HG02938 (cell line): ENCODE results near the gene PSMB7.
A peak's percentile ranks its signal among the peaks of the same experiment; 100 is the strongest.

ENCODE experiments used
- ATAC-seq: cut with Tn5 transposase; IDR thresholded peaks from one replicate; pipeline ENCODE4 v1.9.1; 2021; ENCODE audit warnings: mild to moderate bottlenecking, moderate library complexity; ENCODE audit not compliant: unreplicated experiment

The PSMB7 gene

DNA sequence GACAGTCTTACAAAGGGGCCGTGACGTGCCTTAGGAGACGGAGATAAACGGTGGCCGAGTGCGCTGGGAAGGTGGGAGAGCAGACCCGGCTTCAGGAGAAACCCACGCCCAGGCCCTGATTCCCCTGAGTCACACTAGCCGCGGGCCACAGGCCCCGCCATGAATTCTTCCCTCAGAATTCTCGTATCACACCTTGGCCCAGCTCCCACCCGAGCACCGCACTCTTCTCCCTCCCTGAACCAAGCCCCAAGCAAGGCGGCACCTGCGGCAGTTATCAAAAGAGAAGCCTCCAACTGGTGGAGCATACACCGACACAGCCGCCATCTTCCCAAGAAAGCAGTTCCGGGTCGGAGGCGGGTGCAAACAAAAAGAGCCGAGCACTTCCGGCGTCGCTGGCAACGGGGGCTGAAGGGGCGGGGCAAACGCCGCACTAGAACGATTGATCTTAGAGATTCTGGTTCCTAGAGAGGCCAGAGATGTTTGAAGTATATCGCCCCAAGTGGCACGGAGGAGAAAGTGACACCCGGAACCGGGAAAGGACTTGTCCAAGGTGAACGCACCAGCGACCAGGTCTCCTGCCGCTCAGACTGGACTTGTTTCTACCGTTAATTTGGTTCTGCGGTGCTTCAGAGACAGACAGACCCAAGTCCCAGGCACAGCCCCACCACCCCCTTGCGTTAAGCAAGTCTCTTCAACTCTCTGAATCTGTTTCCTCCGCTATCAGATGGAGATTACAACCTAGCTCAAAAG lies at the start of gene PSMB7:
TSS of gene PSMB7 (minus strand) at position 341 of the 750 bp plus-strand sequence. CDS start at position 324, 17 bp downstream.
- ATAC-seq: peak; percentile 80

DNA sequence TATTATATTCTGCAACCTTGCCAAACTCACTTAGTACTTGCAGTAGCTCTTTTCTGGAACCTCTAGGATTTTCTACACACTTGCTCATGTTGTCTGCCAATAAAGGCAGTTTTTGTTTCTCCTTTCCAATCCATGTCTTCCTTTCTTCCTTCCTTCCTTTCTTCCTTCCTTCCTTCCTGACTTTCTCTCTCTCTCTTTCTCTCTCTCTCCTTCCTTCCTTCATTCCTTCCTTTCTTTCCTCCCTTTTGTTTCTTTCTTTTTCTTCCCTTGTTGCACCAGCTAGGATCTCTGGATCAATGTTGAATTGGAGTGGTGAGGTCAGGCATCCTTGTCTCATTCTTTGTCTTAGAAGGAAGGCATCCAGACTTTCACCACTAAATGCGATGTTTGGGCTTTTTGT lies 47.5 kb upstream of the PSMB7 start:
- no peak for ATAC-seq

DNA sequence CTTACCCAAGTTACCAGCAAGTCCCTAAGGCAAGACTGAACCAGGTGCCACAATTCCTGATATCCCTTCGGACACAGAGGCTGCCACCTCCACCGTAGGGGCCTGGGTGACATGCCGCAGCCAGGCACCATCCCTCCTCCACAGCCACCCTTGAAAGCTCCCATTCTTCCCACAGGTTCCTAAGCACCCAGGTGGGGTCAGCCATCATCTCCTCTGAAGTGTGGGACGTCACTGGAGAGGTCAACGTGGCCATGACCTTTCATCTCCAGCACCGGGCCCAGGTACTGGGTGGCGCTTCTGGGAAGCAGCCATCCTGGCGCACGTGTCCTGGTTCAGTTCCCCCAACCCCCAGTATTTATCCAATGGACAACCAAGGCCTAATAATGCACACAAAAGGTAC lies 43.2 kb upstream of the PSMB7 start:
- ATAC-seq: no peak

DNA sequence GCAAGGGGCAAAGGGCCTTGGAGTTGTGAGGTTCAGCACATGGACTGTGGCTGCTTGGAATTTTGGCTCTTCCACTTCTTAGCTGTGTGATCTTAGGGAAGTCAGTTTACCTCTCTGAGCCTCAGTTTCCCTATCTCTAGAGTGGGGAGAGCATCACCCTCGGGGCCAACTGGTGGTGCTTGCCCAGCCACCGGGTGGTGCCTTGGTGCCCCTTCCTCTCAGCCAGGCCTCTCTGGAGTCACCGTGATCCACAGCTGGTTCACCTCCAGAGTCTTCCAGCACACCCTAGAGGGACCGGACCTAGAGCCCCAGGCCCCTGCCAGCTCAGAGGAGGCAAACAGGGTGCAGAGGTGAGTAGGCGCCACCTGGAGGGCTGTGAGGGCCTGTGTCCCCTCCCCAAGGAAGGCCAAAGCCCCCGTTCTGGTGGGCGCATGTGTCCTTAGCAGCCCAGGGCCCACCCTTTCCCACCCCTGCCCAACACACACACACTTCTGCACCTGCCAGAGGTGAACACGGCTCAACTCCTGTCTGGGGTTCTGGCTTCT lies 42.7 kb upstream of the PSMB7 start:
- ATAC-seq: no peak

DNA sequence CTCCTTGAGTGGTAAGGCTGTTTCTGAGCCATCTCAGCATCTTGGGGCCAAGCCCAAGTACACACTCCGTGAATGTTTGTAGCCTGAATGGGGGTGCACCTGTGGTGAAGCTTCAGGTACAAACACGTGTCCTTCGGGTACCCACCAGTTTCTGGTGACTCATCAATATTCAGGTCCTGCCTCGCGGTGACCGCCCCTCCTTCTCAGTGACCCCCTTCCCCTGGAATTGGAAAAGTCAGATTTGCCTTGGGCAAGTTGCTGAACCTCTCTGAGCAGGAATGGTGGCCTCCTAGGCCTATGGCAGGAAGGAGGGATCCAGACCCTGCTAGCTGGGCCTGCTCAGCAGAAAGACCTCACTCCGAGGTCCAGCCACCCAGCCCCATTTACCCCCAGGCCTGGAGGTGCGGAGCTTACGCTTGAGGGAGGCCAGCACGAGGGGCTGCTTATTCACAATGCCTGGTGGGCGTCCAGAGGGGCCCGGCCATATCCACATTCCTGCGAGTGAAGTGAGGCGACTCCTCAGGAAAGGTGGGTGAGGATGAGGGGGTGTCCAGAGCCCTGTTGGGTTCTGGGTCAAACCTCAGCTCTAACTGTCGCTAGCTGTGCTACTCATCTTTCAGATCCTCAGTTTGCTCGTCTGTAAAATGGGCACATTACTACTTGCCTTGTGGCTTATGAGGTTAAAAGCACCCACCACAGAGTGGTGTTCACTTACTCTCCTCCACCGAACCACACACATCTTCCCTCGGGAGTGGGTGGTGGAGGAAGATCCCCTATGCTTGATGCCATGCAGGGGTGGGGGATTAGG lies 42.0 kb upstream of the PSMB7 start:
- no peak for ATAC-seq

DNA sequence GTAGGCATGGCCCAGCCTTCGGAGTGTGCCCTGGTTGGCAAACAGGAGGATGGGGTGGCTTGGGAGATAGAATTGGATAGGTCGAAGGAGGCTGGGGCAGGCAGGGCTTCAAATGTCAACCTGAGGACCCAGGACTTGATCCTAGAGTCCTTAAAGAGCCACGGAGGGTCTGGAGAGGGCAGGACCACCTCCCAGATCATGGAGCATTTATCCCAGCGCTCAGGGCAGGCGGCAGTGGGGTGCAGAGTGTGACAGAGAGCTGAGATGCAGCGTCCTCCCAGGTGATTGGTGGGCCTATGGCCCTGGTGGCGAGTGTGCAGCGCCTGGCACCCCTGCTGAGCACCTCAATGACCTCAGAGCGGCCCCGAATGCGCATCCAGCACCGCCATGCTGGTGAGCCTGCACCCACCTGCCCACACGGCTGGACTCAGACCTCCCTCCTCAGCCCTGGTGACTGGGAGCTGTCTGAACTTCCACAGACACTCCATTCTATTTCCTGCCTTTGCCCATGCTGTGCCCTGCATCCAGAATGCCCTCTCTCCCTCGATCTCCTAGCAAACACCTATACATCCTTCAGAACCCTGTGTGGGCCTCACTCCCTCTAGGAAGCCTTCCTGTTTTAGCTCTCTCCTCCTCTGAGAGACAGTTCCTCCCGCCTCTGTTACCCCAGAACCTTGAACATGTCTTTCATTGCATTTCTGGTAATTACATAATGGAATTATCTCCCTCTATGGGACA lies 41.3 kb upstream of the PSMB7 start:
- ATAC-seq: no peak

DNA sequence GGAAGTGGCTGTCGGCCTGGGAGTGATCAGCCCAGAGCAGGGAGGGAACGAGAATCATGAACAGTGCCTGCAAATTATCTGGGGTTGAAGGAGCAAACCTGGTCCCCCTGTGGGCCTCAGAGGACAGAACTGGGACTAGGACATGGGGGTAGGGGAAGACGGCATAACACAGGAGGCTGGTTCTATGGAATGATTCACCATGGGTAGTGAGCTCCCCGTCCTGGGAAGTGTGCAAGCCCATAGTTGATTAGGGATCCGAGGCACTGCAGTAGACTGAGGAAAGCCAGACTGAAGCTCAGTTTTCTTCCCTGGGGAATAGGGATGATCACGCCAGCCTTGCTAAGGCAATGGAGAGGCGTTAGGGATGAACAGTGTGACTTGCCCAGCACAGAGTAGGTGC lies 40.6 kb upstream of the PSMB7 start:
- no peak for ATAC-seq

DNA sequence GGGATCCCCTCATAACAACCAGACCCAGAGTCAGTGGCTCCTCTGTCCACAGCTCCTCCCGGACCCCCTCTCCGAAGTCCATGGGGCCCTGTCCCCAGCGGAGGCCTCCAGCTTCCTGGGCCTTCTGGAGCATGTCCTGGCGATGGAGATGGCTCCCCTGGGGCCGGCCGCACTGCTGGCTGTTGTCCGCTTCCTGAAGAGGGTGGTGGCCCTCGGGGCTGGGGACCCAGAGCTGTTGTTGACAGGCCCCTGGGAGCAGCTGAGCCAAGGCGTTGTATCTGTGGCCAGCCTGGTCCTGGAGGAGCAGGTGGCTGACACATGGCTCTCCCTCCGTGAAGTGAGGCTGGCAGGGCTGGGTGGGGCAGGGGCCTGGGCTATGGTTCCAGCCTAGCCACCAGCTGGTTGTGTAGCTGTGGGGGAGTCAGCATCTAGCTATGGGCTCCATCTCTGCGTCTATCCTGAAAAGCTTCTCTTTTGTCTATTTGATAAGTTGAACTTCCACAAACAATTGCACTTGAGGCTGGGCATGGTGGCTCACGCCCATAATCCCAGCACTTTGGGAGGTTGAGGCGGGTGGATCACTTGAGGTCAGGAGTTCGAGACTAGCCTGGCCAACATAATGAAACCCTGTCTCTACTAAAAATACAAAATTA lies 39.7 kb upstream of the PSMB7 start:
- ATAC-seq: no peak

DNA sequence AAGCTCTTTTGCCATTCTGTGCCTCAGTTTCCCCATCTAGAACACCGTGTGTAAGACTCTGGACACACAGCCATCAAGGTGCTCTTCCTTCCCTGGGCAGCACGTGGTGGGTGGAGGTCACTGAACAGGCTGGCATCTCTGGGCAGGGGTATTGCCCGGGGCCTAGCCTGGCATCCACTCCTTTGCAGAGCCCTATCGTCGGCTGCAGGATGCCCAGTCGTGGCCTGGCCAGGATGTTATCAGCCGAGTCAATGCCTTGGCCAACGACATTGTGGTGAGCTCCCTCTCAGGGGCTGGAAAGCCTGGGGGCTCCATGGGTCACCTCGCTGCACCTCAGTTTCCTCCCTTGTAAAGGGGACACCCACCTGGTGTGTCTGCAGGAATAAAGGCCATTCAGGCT lies 39.1 kb upstream of the PSMB7 start:
- no peak for ATAC-seq

DNA sequence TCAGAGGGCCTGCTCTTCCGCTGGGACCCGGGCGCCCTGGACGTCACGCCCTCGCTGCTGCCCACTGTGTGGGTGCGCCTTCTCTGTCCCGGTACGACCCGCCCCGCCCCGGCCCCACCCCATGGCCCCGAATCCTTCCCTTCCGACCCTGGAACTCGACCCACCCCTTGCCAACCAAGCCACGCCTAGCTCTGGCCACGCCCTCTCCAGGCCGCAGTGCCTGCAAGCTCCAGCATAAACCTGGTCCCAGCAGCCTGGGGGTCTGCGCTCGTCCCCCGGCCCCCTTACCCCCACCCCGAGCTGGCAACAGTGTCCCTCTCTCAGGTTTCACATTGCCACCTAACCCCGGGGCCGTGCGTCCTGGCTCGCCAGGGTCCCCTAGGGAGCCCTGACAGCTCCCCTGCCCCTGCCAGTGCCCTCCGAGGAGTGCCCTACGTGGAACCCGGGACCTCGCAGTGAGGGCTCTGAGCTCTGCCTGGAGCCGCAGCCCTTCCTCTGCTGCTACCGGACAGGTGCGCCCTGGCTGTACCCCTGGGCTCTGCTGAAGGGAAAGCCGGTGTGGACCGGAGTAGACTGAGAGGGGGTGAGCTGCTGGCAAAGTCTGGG lies 38.4 kb upstream of the PSMB7 start:
- ATAC-seq: no peak

DNA sequence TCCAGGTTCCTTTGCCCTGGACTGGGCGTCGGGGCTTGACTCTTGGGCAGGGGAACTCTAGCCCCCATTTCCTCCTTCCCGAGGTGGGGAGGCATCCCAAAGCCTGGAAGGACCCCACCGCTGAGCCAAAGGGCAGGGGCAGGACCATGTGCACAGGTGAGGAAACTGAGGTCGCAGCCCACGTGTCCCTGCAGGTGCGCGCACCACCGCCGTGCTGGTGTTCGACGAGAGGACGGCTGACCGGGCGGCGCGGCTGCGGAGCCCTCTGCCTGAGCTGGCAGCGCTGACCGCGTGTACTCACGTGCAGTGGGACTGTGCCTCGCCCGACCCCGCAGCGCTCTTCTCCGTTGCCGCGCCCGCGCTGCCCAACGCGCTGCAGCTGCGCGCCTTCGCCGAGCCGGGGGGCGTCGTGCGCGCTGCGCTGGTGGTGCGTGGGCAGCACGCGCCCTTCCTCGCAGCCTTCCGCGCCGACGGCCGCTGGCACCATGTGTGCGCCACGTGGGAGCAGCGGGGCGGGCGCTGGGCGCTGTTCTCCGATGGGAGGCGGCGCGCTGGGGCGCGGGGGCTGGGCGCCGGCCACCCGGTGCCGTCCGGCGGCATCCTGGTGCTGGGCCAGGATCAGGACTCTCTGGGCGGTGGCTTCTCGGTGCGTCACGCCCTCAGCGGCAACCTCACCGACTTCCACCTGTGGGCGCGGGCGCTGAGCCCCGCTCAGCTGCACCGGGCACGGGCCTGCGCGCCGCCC lies 37.8 kb upstream of the PSMB7 start:
- ATAC-seq: no peak

DNA sequence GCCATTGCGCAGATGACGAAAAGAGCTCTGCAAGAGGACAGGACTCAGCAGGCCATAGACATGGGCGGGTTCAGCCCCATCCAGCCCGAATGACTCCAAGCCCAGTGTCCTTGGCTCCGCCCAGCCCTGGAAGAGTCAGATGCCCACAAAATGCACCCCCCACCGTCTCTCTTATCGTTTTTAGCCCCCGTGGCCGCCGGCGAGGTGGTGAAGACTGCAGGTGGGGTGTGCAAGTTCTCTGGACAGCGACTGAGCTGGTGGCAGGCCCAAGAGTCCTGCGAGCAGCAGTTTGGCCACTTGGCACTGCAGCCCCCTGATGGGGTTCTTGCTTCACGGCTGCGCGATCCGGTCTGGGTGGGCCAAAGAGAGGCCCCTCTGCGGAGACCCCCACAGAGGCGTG lies 37.1 kb upstream of the PSMB7 start:
- no peak for ATAC-seq

DNA sequence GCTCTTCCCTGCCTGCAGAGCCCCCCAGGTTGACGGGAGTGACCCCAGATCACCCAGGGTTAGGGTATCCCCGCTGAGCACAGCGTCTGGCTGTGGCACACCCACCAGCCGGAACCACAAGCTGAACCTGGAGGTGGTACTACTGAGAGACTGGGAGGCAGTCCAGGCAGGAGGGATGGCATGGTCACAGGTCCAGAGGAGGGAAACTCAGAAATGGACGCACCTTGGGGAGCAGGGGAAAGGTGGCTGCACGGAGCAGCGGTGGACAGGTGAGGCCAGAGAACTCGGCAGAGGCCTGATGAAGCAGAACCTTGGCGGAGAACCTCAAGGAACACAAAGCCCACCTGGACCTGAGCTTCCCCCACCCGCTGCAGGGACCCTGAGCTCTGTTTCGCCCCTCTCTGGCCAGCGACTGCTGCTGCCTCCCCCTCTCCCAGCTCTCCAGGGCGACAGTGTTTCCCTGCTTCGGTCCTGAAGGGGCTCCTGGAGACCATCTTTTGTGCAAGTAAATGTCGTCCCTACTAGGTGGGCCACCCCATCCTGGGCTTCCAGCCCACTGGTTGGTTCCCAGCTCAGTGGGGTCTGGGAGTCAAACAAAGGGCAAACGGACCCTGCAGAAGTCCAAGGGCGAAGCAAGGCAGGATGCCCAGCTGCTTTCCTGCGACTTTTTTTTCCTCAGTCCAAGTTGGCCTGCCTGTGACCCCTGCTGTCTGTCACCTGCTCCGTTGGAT lies 35.9 kb upstream of the PSMB7 start:
- no peak for ATAC-seq

DNA sequence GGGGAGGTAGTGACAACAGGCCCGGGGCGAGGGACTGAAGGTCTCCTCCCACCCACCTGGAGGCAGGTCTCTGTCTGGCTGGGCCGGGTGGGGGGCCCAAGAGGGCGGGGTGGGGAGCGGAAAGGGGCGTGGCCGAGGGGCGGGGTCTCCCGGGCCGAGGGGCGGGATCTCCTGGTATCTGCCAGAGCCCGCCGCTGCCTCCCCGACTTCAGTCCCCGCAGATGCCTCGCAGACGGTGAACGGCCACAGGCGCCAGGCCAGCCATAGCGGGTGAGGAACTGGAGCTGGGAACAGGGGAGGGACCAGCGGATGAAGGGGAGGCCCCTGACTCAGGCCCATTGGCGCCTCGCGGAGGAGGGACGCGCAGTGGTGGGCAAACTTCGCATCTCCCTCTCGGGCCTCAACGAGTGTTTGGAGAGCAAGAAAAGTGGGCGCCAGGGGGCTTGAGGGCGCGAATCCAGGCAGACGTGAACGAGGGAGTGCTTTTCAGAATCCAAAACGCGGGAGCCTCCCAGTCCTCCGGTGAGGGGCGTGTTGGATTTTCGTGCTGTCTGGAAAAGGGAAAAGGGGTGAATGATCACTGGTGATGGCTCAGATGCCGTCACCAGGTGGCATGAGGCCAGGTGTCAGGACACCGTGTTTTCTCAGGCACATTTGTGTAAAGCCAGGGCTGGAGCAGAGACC lies 35.1 kb upstream of the PSMB7 start, which contains the start of gene ADGRD2:
TSS of gene ADGRD2 (plus strand) at position 211 of the 684 bp plus-strand sequence. CDS start 1,216 bp downstream, outside the sequence.
- ATAC-seq: no peak

DNA sequence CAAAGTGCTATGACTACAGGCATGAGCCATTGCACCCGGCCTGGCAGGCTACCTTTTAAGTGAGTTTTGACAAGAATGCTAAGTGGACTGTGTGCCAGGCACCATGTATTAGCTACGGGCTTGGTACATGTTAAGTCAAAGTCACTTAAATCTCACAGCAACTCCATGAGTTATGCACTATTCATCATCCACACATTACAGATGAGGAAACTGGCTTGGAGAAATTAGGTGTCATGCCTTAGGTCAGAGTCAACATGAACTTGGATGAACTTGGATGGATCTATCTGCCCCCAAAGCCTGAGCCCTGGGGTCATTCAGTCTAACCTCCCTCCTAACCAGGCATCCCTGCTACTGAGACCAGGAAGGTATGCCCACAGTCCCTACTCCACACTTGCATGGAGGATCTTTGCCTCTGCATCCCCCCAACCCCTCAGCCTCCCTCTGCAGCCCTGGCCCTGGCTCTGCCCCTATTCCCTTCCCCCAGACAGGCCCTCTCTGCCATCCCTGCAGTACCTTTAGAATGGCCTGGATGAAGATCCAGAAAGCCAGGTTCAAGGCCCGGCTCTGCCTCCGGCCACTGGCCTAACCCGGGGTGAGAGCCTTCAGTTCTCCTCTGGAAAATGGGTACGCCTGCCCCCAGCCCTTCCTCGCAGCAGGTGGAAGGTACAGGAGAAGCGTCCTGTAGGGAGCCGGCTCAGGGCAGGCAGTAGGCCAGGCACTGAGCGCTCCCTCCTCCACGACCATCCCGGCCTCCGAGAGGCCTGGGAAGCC lies 34.3 kb upstream of the PSMB7 start:
- ATAC-seq: no peak

DNA sequence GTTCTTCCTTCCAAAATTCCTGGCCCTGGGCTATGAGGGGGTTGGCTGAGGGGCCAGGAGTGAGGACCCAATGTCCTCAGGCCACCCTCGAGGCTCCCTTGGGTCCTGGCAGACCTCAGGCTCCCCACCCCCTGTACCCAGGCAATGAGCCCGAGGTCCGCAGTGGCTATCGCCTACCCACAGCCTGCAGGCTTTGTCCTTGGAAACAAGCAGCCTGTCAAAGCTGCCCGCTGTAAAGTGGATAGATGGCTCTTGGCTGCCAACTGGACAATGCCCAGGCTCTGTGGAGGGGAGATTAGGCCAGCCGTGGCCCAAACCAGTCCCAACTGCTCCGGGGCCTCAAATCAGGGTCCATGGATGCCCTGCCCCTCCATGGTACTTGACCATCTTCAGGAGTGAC lies 32.8 kb upstream of the PSMB7 start:
- ATAC-seq: no peak

DNA sequence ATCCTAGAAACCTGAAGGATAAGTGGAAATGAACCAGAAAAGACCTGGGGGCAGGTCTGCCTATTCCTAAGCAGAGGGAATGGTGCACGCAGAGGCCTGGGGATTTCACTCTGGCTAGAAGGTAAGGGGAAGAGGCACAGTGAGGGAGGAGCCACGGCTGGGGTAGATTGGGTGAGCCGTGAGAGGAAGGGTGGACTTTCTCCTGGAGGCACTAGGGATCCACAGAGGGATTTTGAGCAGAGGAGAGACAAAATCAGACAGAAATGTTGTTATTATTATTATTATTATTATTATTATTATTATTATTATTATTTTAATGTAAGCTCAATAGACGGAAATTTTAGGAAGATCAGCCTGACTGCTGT lies 32.0 kb upstream of the PSMB7 start:
- ATAC-seq: no peak

DNA sequence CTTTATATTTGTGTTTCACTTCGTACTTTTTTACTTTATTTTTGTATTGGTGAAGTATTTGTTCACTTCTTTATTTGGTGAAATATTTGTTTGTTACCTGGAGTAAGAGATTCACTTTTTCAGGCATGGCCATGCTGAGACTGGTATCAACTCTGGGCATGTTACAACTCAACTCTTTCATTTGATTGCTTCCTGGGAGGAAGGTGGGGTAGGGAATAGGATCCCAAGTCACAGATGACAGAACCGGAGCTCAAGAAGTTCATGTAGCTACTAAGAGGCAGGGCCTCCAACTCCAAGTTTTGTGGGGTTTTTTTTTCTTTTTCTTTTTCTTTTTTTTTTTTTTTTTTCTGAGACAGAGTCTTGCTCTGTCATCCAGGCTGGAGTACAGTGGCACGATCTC lies 28.9 kb upstream of the PSMB7 start:
- no peak for ATAC-seq
